Stimulated activated naive B cell treated with anti-CD40 and anti-IgM and Interleukin-4, amounts not matched to agents 10 μg/mL and 1 μg/mL and 100 μg/mL, for 72 hours (primary cell): ENCODE data around the gene PSMA2.

Experiments
- ATAC-seq, 2 donors: fragments of 150-1000 bp; cut with Tn5 transposase; replicated peaks; 2 replicates each; pipeline ENCODE4 v1.10.0; 2021; ENCODE audit warnings: moderate library complexity in 1 of 2
- DNase-seq: peaks from one replicate; pipeline ENCODE4 v3.0.0; 2021
- H3K27ac Mint-ChIP-seq: one replicate; pipeline ENCODE4 v1.8.0; 2022; ENCODE audit warnings: mild to moderate bottlenecking, mixed read lengths
- H3K27me3 Mint-ChIP-seq, 2 donors: one replicate each; pipeline ENCODE4 v1.8.0; 2022; ENCODE audit warnings: mixed read lengths in 2 of 2
- H3K36me3 Mint-ChIP-seq, 2 donors: one replicate each; pipeline ENCODE4 v1.8.0; 2022; ENCODE audit warnings: mixed read lengths in 2 of 2, mild to moderate bottlenecking in 1 of 2
- H3K4me1 Mint-ChIP-seq, 2 donors: one replicate each; pipeline ENCODE4 v1.8.0; 2022; ENCODE audit warnings: mixed read lengths in 2 of 2, mild to moderate bottlenecking in 1 of 2
- H3K4me3 Mint-ChIP-seq, 2 donors: one replicate each; pipeline ENCODE4 v1.8.0; 2022; ENCODE audit warnings: mild to moderate bottlenecking in 2 of 2, mixed read lengths in 2 of 2, moderate library complexity in 1 of 2
- H3K9me3 Mint-ChIP-seq, 2 donors: one replicate each; pipeline ENCODE4 v1.8.0; 2022; ENCODE audit warnings: mixed read lengths in 2 of 2, mild to moderate bottlenecking in 1 of 2

Gene PSMA2

DNA sequence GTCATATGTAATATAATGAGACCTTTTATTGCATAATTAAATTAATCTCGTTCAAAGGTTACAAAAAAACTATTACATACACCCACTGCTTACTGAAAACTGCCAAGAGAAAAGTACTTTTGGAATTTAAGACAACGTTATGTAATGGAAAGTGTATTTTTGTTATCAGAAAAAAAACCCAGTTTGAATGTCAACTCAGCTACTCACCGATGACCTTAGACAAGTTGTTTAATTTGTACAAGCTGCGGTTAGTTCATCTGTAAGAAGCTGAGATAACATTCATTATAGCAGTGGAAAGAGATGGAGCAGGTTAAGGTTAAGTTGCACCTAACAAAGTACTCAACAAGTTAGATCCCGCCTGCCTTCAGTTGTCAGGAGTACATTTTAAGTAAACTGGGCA is 1.1 kb downstream of the PSMA2 start:
- ATAC-seq: no peak
- H3K9me3 Mint-ChIP-seq: no peaks in the 10 kb centered on the region

DNA sequence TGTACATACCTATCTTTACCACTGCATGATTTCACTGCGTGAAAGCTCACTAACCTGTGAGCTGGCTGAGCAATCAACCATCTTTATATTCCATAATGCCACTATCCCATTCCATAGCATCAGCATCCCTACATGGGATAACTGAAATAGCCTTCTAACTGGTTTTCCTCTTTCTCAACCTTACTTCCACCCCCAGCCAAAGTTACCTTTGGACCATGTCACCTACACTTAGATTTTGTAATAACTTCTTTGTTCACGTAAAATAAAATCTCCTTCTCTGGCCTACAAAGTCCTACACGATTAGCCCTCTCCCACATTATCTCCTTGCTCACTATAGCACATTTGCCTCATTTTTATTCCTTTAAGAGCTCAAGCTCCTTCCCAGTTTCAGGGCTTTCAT is 2.5 kb downstream of the PSMA2 start:
- peak overlapping the region in 1 of 2 donors; percentile 49 for H3K4me3 Mint-ChIP-seq
- peaks cover 31 to 43% of the 10 kb centered on the region in 2 donors for H3K4me1 Mint-ChIP-seq

More for the DNA sequence above, 1.1 kb downstream of the PSMA2 start:
- no peak for DNase-seq
- H3K27ac Mint-ChIP-seq: peak overlapping the region; percentile 97
- peak overlapping the region; percentile 94 to 99 for H3K4me3 Mint-ChIP-seq
- no peaks in the 10 kb centered on the region for H3K27me3 Mint-ChIP-seq
- H3K4me1 Mint-ChIP-seq: peaks cover 22 to 35% of the 10 kb centered on the region in 2 donors
- H3K36me3 Mint-ChIP-seq: peaks cover 8 to 18% of the 10 kb centered on the region in 2 donors

GRCh38 chr7:42928754-42929153 is 3.2 kb downstream of the PSMA2 start:
- Mint-ChIP-seq H3K36me3 (peaks cover 14 to 25% of the 10 kb centered on the region in 2 donors), H3K27ac (peak overlapping the region; percentile 68)
- ATAC-seq: no peak

More for the DNA sequence above, 2.5 kb downstream of the PSMA2 start:
- DNase-seq (no peak), ATAC-seq (no peak)
- H3K27ac Mint-ChIP-seq: peak overlapping the region; percentile 27
- H3K36me3 Mint-ChIP-seq: peaks cover 14 to 23% of the 10 kb centered on the region in 2 donors
- H3K9me3 Mint-ChIP-seq: no peaks in the 10 kb centered on the region
- H3K27me3 Mint-ChIP-seq: no peaks in the 10 kb centered on the region

GRCh38 chr7:42926204-42926603 is 5.8 kb downstream of the PSMA2 start:
- DNase-seq (no peak), ATAC-seq (no peak)
- Mint-ChIP-seq H3K9me3 (no peaks in the 10 kb centered on the region), H3K27me3 (no peaks in the 10 kb centered on the region), H3K4me3 (no peak overlapping the region), H3K27ac (no peak overlapping the region), H3K36me3 (peaks cover 18 to 32% of the 10 kb centered on the region in 2 donors), H3K4me1 (peaks cover 26 to 34% of the 10 kb centered on the region in 2 donors)

More at GRCh38 chr7:42928754-42929153, 3.2 kb downstream of the PSMA2 start:
- H3K27me3 Mint-ChIP-seq: no peaks in the 10 kb centered on the region
- no peak for DNase-seq
- H3K4me1 Mint-ChIP-seq: peaks cover 27 to 39% of the 10 kb centered on the region in 2 donors
- H3K9me3 Mint-ChIP-seq: no peaks in the 10 kb centered on the region
- no peak overlapping the region for H3K4me3 Mint-ChIP-seq

GRCh38 chr7:42925630-42926029 is 6.3 kb downstream of the PSMA2 start:
- Mint-ChIP-seq H3K9me3 (no peaks in the 10 kb centered on the region), H3K27me3 (no peaks in the 10 kb centered on the region), H3K4me1 (peaks cover 26 to 28% of the 10 kb centered on the region in 2 donors), H3K27ac (peak overlapping the region; percentile 42), H3K36me3 (peaks cover 21 to 36% of the 10 kb centered on the region in 2 donors), H3K4me3 (no peak overlapping the region)
- DNase-seq (no peak), ATAC-seq (no peak)

GRCh38 chr7:42924223-42924838 is 7.6 kb downstream of the PSMA2 start:
- Mint-ChIP-seq H3K4me1 (peaks cover 20 to 21% of the 10 kb centered on the region in 2 donors), H3K9me3 (no peaks in the 10 kb centered on the region), H3K4me3 (no peak overlapping the region), H3K27ac (peak overlapping the region; percentile 34), H3K27me3 (no peaks in the 10 kb centered on the region), H3K36me3 (peaks cover 31 to 38% of the 10 kb centered on the region in 2 donors)
- DNase-seq: no peak
- ATAC-seq: peak; percentile 23 to 38

DNA sequence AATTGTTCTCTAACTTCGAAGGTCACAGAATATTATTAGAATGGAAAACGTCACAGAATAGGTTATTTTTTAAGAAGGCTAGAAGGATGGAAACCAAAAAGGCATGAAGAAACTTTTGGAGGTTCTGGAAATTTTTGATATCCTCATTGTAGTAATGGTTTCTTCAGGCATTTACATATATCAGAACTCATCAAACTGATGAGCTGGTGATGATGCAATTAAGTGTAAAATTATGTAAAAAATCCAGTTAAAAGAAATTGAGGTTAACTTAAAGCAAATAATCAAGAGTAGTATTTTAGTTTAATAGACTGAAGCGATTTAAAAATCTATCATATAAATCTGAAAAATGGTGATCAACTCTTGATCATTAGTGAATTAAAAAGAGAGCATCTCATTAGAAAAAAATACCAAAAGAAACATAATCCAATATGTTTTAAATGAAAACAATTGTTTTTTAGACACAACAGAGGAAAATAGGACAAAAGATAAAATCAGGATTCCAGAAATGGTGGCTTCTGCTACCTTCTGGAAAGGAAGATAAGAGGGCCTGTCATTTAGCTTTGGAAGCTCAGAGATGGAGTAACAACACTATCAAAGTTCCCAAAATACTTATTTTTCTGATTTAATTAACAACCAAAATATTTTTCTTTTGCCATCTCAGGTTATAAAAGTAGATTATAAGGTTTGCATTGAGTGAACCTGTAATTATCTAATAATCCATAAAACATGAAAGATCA is 9.8 kb downstream of the PSMA2 start:
- DNase-seq: no peak
- no peaks in the 10 kb centered on the region for H3K27me3 Mint-ChIP-seq
- no peak for ATAC-seq
- H3K27ac Mint-ChIP-seq: no peak overlapping the region
- no peak overlapping the region for H3K4me3 Mint-ChIP-seq
- H3K9me3 Mint-ChIP-seq: no peaks in the 10 kb centered on the region
- peaks cover 37 to 42% of the 10 kb centered on the region in 2 donors for H3K36me3 Mint-ChIP-seq
- H3K4me1 Mint-ChIP-seq: peaks cover 11 to 12% of the 10 kb centered on the region in 2 donors

- Mint-ChIP-seq H3K27ac (peak overlapping the region; percentile 33), H3K4me3 (no peak overlapping the region), H3K9me3 (no peaks in the 10 kb centered on the region), H3K36me3 (peaks cover 33 to 57% of the 10 kb centered on the region in 2 donors), H3K27me3 (no peaks in the 10 kb centered on the region), H3K4me1 (peaks cover 13 to 32% of the 10 kb centered on the region in 2 donors)
- DNase-seq: no peak
- no peak for ATAC-seq
These were observed 16.6 kb downstream of the PSMA2 start for GRCh38 chr7:42915356-42915755.

- ATAC-seq: no peak
- H3K4me3 Mint-ChIP-seq: no peak overlapping the region
These were observed 17.4 kb downstream of the PSMA2 start for GRCh38 chr7:42914421-42915045.

GRCh38 chr7:42914009-42914408 is 18.0 kb downstream of the PSMA2 start:
- ATAC-seq (no peak), DNase-seq (no peak)
- Mint-ChIP-seq H3K9me3 (no peaks in the 10 kb centered on the region), H3K4me3 (no peak overlapping the region), H3K4me1 (peaks cover 13 to 37% of the 10 kb centered on the region in 2 donors), H3K27me3 (no peaks in the 10 kb centered on the region), H3K36me3 (peaks cover 22 to 53% of the 10 kb centered on the region in 2 donors), H3K27ac (no peak overlapping the region)

More at GRCh38 chr7:42914421-42915045, 17.4 kb downstream of the PSMA2 start:
- Mint-ChIP-seq H3K9me3 (no peaks in the 10 kb centered on the region), H3K36me3 (peaks cover 26 to 58% of the 10 kb centered on the region in 2 donors), H3K27ac (peak overlapping the region; percentile 67), H3K27me3 (no peaks in the 10 kb centered on the region), H3K4me1 (peaks cover 13 to 37% of the 10 kb centered on the region in 2 donors)
- no peak for DNase-seq

DNA sequence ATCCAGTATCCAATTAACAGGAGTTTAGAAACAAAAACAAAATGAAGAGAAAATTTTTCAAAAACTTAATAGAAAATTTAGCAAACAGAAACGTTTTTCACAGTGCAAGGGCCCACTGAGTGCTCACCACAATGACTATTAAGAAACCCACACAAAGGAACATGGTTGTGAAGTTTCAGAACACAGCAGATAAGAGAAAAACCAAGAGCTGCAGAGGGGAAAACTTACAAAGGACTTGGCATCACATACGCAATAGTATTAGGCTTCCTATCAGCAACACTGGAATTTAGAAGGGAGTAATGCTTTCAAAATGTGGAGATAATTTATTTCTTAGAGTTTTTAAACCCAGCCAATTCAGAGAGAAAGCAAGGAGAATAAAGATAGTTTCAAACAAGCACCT is 18.4 kb downstream of the PSMA2 start:
- no peak overlapping the region for H3K27ac Mint-ChIP-seq
- H3K27me3 Mint-ChIP-seq: no peaks in the 10 kb centered on the region
- DNase-seq (no peak), ATAC-seq (no peak)
- peaks cover 17 to 49% of the 10 kb centered on the region in 2 donors for H3K36me3 Mint-ChIP-seq
- peaks cover 13 to 37% of the 10 kb centered on the region in 2 donors for H3K4me1 Mint-ChIP-seq
- no peaks in the 10 kb centered on the region for H3K9me3 Mint-ChIP-seq
- H3K4me3 Mint-ChIP-seq: no peak overlapping the region

- Mint-ChIP-seq H3K9me3 (no peaks in the 10 kb centered on the region), H3K27ac (peak within 1 kb of the TSS; percentile 96), H3K4me3 (peak within 1 kb of the TSS; percentile 91), H3K4me1 (peaks cover 18 to 45% of the 10 kb centered on the region in 2 donors), H3K27me3 (no peaks in the 10 kb centered on the region), H3K36me3 (peaks cover 18 to 43% of the 10 kb centered on the region in 2 donors)
- DNase-seq: peak; percentile 94
- peak; percentile 97 for ATAC-seq
These were observed 20.2 kb downstream of the PSMA2 start, which contains the start of gene C7orf25 for GRCh38 chr7:42911454-42912447. TSS of gene C7orf25 (minus strand) at chr7:42912070. CDS start at chr7:42910900, 1,170 bp downstream.

DNA sequence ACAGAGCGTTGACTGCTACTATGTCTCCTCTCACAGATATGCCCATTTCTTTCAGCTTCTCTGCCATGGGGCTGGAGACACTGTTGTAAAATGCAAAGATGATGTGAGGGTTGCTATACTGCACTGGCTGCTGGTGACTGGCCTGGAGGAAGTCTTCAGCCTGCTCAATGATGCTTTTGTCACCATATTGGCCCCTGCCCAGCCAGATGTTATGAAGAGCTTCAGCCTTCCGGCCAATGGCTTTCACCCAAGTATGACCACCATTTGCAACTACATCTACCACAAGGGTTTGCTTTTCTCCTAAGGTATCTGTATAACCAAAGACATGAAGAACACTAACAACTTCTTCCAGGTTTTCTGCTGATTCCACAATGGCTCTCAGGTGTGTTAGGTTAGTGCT is 21.7 kb downstream of the PSMA2 start:
- Mint-ChIP-seq H3K36me3 (peaks cover 10 to 32% of the 10 kb centered on the region in 2 donors), H3K27ac (no peak overlapping the region), H3K4me1 (peaks cover 17 to 44% of the 10 kb centered on the region in 2 donors), H3K4me3 (no peak overlapping the region), H3K27me3 (no peaks in the 10 kb centered on the region), H3K9me3 (no peaks in the 10 kb centered on the region)
- DNase-seq (no peak), ATAC-seq (no peak)
